ENCODE data around the gene C11orf24. TPM values are rescaled to one million over a fixed set of nuclear protein-coding genes. Genes with fewer than 3 reads are reported as not detected.
A peak's percentile ranks its signal among the peaks of the same experiment; 100 is the strongest.

Gene C11orf24
- total RNA-seq, 2 experiments from 2014 or later, result 8.0 to 8.5 TPM

GRCh38 chr11:68309621-68310185 lies 37.9 kb upstream of the C11orf24 start:
- no peak overlapping the region for H3K27ac Mint-ChIP-seq
- H3K27ac ChIP-seq (ENCODE audit: low read depth in 1 of 2, low read length in 2 of 2), result no peak overlapping the region
- H3K9me3 Mint-ChIP-seq, result no peaks in the 10 kb centered on the region
- no peak for ATAC-seq (ENCODE audit: poor library complexity)
- POLR2A ChIA-PET, result no interaction called here
- no peaks in the 10 kb centered on the region for H3K9me3 ChIP-seq (ENCODE audit: control insufficient read depth in 1 of 2, insufficient read depth in 1 of 2, low read length in 2 of 2)
- no peaks in the 10 kb centered on the region for H3K27me3 Mint-ChIP-seq
- H3K4me3 Mint-ChIP-seq, result peak overlapping the region; percentile 80
- no peak overlapping the region for H3K4me3 ChIP-seq (ENCODE audit: low read length)
- intact Hi-C loops (cut with DNase I, micrococcal nuclease), result no loop called here
- H3K36me3 Mint-ChIP-seq (ENCODE audit: low read depth), result no peaks in the 10 kb centered on the region
- DNase-seq, result no peak
- peaks cover 20% of the 10 kb centered on the region for H3K4me1 Mint-ChIP-seq (ENCODE audit: low read depth)
- CTCF ChIA-PET, result no interaction called here
- peaks cover 20% of the 10 kb centered on the region for H3K4me1 ChIP-seq (ENCODE audit: insufficient read depth, low read length)
- H3K27me3 ChIP-seq (ENCODE audit: control insufficient read depth in 1 of 2, insufficient read depth in 2 of 2, low read length in 2 of 2), result peaks cover 0 to 5% of the 10 kb centered on the region in 2 experiments
- no peak for TF ChIP-seq CTCF (IDR thresholded peaks at IDR 0.05)
- no peaks in the 10 kb centered on the region for H3K36me3 ChIP-seq (ENCODE audit: insufficient read depth, low read length)

GRCh38 chr11:68308068-68308467 lies 36.3 kb upstream of the C11orf24 start:
- Histone ChIP-seq H3K4me1 (ENCODE audit: insufficient read depth, low read length) (peaks cover 4% of the 10 kb centered on the region), H3K27ac (ENCODE audit: low read depth in 1 of 2, low read length in 2 of 2) (no peak overlapping the region), H3K4me3 (ENCODE audit: low read length) (no peak overlapping the region), H3K27me3 (ENCODE audit: control insufficient read depth in 1 of 2, insufficient read depth in 2 of 2, low read length in 2 of 2) (no peaks in the 10 kb centered on the region), H3K36me3 (ENCODE audit: insufficient read depth, low read length) (no peaks in the 10 kb centered on the region), H3K9me3 (ENCODE audit: control insufficient read depth in 1 of 2, insufficient read depth in 1 of 2, low read length in 2 of 2) (peaks cover 0 to 8% of the 10 kb centered on the region in 2 experiments)
- H3K4me1 Mint-ChIP-seq (ENCODE audit: low read depth), result peaks cover 8% of the 10 kb centered on the region
- H3K9me3 Mint-ChIP-seq, result no peaks in the 10 kb centered on the region
- ChIA-PET POLR2A (interaction anchor here (0.6 kb wide), 1 partner anchor 99 kb away, joined by 4 read pairs; no protein-coding TSS in a partner anchor), CTCF (no interaction called here)
- H3K36me3 Mint-ChIP-seq (ENCODE audit: low read depth), result no peaks in the 10 kb centered on the region
- no peak overlapping the region for H3K27ac Mint-ChIP-seq
- no peak for TF ChIP-seq CTCF (IDR thresholded peaks at IDR 0.05)
- DNase-seq (no peak), ATAC-seq (ENCODE audit: poor library complexity) (no peak)
- no peaks in the 10 kb centered on the region for H3K27me3 Mint-ChIP-seq
- intact Hi-C loops (cut with DNase I, micrococcal nuclease), result no loop called here
- no peak overlapping the region for H3K4me3 Mint-ChIP-seq

DNA sequence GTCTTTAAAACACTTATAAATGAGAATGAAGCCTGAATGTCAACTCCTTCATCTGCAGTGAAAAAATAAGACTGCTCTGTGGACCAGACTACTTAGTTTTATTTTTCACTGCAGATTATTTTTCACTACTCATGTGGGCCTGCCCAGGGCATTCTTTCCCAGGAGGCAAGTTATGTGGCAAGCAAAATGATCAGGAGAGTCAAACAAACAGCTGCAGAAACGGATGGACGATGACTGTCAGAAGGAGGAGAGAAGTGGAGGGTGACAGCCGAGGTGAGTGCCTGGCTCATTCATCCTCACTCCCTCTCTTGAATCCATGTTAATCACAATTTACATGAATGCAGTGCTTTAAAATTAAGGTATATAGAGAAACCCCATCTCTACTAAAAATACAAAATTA lies 34.9 kb upstream of the C11orf24 start:
- intact Hi-C loops (cut with DNase I, micrococcal nuclease), result no loop called here
- no peaks in the 10 kb centered on the region for H3K4me1 ChIP-seq (ENCODE audit: insufficient read depth, low read length)
- Mint-ChIP-seq H3K4me1 (ENCODE audit: low read depth) (peaks cover 8% of the 10 kb centered on the region), H3K27ac (no peak overlapping the region), H3K27me3 (no peaks in the 10 kb centered on the region), H3K9me3 (no peaks in the 10 kb centered on the region), H3K36me3 (ENCODE audit: low read depth) (no peaks in the 10 kb centered on the region), H3K4me3 (no peak overlapping the region)
- H3K27ac ChIP-seq (ENCODE audit: low read depth in 1 of 2, low read length in 2 of 2), result no peak overlapping the region
- TF ChIP-seq CTCF (IDR thresholded peaks at IDR 0.05), result no peak
- no peak for DNase-seq
- H3K9me3 ChIP-seq (ENCODE audit: control insufficient read depth in 1 of 2, insufficient read depth in 1 of 2, low read length in 2 of 2), result peaks cover 0 to 8% of the 10 kb centered on the region in 2 experiments
- H3K27me3 ChIP-seq (ENCODE audit: control insufficient read depth in 1 of 2, insufficient read depth in 2 of 2, low read length in 2 of 2), result no peaks in the 10 kb centered on the region
- ChIA-PET CTCF (no interaction called here), POLR2A (no interaction called here)
- no peak for ATAC-seq (ENCODE audit: poor library complexity)
- no peaks in the 10 kb centered on the region for H3K36me3 ChIP-seq (ENCODE audit: insufficient read depth, low read length)
- H3K4me3 ChIP-seq (ENCODE audit: low read length), result no peak overlapping the region
